ENCODE results near the gene TOM1L2.
"Not testable (repeated sequence)": the region's sequence is repeated elsewhere in the genome, so short reads cannot be mapped to it uniquely, and the experiment has no call there.

GRCh38 chr17:17955790-17956341, 16.3 kb downstream of the TOM1L2 start:
- TF ChIP-seq POLR2AphosphoS5 (IDR thresholded peaks at IDR 0.05; ENCODE audit: low read depth); CTCF (IDR thresholded peaks at IDR 0.05; ENCODE audit: insufficient read depth, low read length); GABPA (IDR thresholded peaks at IDR 0.05; ENCODE audit: low read depth); REST (IDR thresholded peaks at IDR 0.05; ENCODE audit: insufficient replicate concordance, low read depth); SPI1 (IDR thresholded peaks at IDR 0.05; ENCODE audit: borderline replicate concordance, low read depth): not testable (repeated sequence)
